Esophagus squamous epithelium (tissue), 5 donors: ENCODE measurements around the gene TECPR2. TPM values are rescaled to one million over a fixed set of nuclear protein-coding genes. Genes with fewer than 3 reads are reported as not detected.
A peak's percentile ranks its signal among the peaks of the same experiment; 100 is the strongest.
"Not testable (repeated sequence)": the region's sequence is repeated elsewhere in the genome, so short reads cannot be mapped to it uniquely, and the experiment has no call there.

ENCODE experiments used
- DNase-seq: peaks from one replicate; lab custom pipeline; 2025; lab: John Stamatoyannopoulos, UW
- H3K27ac ChIP-seq, 4 donors: fragments of 200-600 bp; sonication (generic); one replicate each; pipeline ENCODE4 v1.5.1; 2016 to 2019; ENCODE audit warnings: mild to moderate bottlenecking in 1 of 4
- H3K27me3 ChIP-seq, 4 donors: fragments of 200-600 bp; sonication (generic); 1 replicate in 3 of 4; 2 replicates in 1 of 4; pipeline versions ENCODE4 v1.5.1 to v1.6.0; 2017 to 2021; ENCODE audit warnings: antibody characterized with exemption in 1 of 4
- H3K36me3 ChIP-seq, 3 donors: fragments of 200-600 bp; sonication (generic); one replicate each; pipeline ENCODE4 v1.5.1; 2016 to 2019
- H3K4me1 ChIP-seq, 3 donors: fragments of 200-600 bp; sonication (generic); one replicate each; pipeline ENCODE4 v1.5.1; 2017 to 2019
- H3K4me3 ChIP-seq, 4 donors: fragments of 200-600 bp; sonication (generic); 1 replicate in 3 of 4; 2 replicates in 1 of 4; pipeline ENCODE4 v1.5.1; 2016 to 2019; ENCODE audit warnings: mild to moderate bottlenecking in 2 of 4, moderate library complexity in 1 of 4
- H3K9me3 ChIP-seq, 3 donors: fragments of 200-600 bp; sonication (generic); one replicate each; pipeline ENCODE4 v1.5.1; 2016 to 2019
- CTCF ChIP-seq, 6 experiments: fragments of 450-650 bp in 4 of 6; fragments of 200-600 bp in 2 of 6; sonication (generic) in 2 of 6; IDR thresholded peaks; one replicate each; pipeline ENCODE4 v1.5.1; 2016 to 2019; ENCODE audit warnings: antibody characterized with exemption in 6 of 6, mild to moderate bottlenecking in 4 of 6, moderate library complexity in 4 of 6
- POLR2A ChIP-seq, 4 donors: fragments of 450-650 bp; IDR thresholded peaks; one replicate each; pipeline ENCODE4 v1.6.1; 2017; ENCODE audit warnings: antibody characterized with exemption in 4 of 4, mild to moderate bottlenecking in 4 of 4, moderate library complexity in 3 of 4
- WGBS, 2 donors: methylation state at CpG; one replicate each; pipeline ENCODE4 v1.1.5; 2018; 5-methylcytosine and 5-hydroxymethylcytosine counted together
- intact Hi-C: fragments of 100-400 bp; cut with DNase I; formaldehyde crosslinking; loops from one replicate; pipeline ENCODE4 v1.15.0; 2022
- total RNA-seq, 4 donors: library from RNA; depleted of rRNA; stranded (reverse); fragments of >200 nt; gene quantifications; one replicate each; pipeline ENCODE4 v1.1.0, GENCODE V29; 2016
- donor health status: DM: yes; HTN: yes; CAD: no.

Gene TECPR2
- total RNA-seq, 4 donors from 2014 or later = 5.4 to 18.1 (median 12.9) TPM

- intact Hi-C loops = loop anchor here (2.0 kb wide), 1 partner anchor 78 kb away; no protein-coding TSS in a partner anchor
- Histone ChIP-seq H3K4me3 (peak overlapping the region; percentile 54 to 85 (median 66)), H3K27me3 (no peaks in the 10 kb centered on the region), H3K27ac (peak overlapping the region; percentile 51 to 81 (median 70)), H3K9me3 (no peaks in the 10 kb centered on the region), H3K36me3 (no peaks in the 10 kb centered on the region), H3K4me1 (peaks cover 5 to 17% (median 10%) of the 10 kb centered on the region in 3 donors)
- 8% methylated on average over 11 of the region's 95 CpGs; no CpG with 5 or more reads in 1 of the 2 donors for WGBS, 2 donors
- no peak for TF ChIP-seq POLR2A (IDR thresholded peaks at IDR 0.05)
- peak; percentile 72 to 99 (median 98) for TF ChIP-seq CTCF (IDR thresholded peaks at IDR 0.05)
- DNase-seq = no peak
These were observed 154.0 kb downstream of the TECPR2 start for GRCh38 chr14:102516531-102517391.

- Histone ChIP-seq H3K27me3 (no peaks in the 10 kb centered on the region), H3K4me3 (peak overlapping the region; percentile 54 to 85 (median 66)), H3K27ac (peak overlapping the region; percentile 51 to 81 (median 70)), H3K4me1 (peaks cover 5 to 16% (median 10%) of the 10 kb centered on the region in 3 donors), H3K9me3 (no peaks in the 10 kb centered on the region), H3K36me3 (no peaks in the 10 kb centered on the region)
- no peak for DNase-seq
- no peak for TF ChIP-seq CTCF (IDR thresholded peaks at IDR 0.05)
- no peak for TF ChIP-seq POLR2A (IDR thresholded peaks at IDR 0.05)
- WGBS, 2 donors = 80% methylated on average over 1 of the region's 37 CpGs; no CpG with 5 or more reads in 1 of the 2 donors
- intact Hi-C loops = loop anchor here (2.0 kb wide), 1 partner anchor 79 kb away; no protein-coding TSS in a partner anchor
These were observed 154.8 kb downstream of the TECPR2 start for GRCh38 chr14:102517392-102518062.

- Histone ChIP-seq H3K36me3 (no peaks in the 10 kb centered on the region), H3K9me3 (no peaks in the 10 kb centered on the region), H3K4me3 (no peak overlapping the region), H3K27me3 (no peaks in the 10 kb centered on the region), H3K27ac (no peak overlapping the region), H3K4me1 (peaks cover 5 to 18% (median 10%) of the 10 kb centered on the region in 3 donors)
- intact Hi-C loops = no loop called here
- WGBS, 2 donors = 73 to 100% methylated on average over 3 to 7 of the region's 8 CpGs
- TF ChIP-seq POLR2A (IDR thresholded peaks at IDR 0.05) = no peak
- no peak for TF ChIP-seq CTCF (IDR thresholded peaks at IDR 0.05)
- DNase-seq = no peak
These were observed 155.4 kb downstream of the TECPR2 start for GRCh38 chr14:102518063-102518648.

- not testable (repeated sequence) for DNase-seq, H3K4me3 ChIP-seq, H3K27ac ChIP-seq, H3K9me3 ChIP-seq, H3K36me3 ChIP-seq, H3K27me3 ChIP-seq
- intact Hi-C loops = loop anchor here (5.0 kb wide), 1 partner anchor 73 kb away; the partner anchor contains the start of gene RCOR1
- WGBS, 2 donors = 76 to 81% methylated on average over 5 of the region's 5 CpGs
- H3K4me1 ChIP-seq = peaks cover 16 to 34% (median 20%) of the 10 kb centered on the region in 3 donors
These were observed 157.0 kb downstream of the TECPR2 start for GRCh38 chr14:102519709-102520108.

GRCh38 chr14:102523200-102523568, 160.4 kb downstream of the TECPR2 start:
- H3K9me3 ChIP-seq = no peaks in the 10 kb centered on the region
- intact Hi-C loops = loop anchor here (5.0 kb wide), 1 partner anchor 69 kb away; the partner anchor contains the start of gene RCOR1
- DNase-seq = no peak
- no peaks in the 10 kb centered on the region for H3K27me3 ChIP-seq
- H3K36me3 ChIP-seq = no peaks in the 10 kb centered on the region
- no peak for TF ChIP-seq POLR2A (IDR thresholded peaks at IDR 0.05)
- no peak for TF ChIP-seq CTCF (IDR thresholded peaks at IDR 0.05)
- WGBS, 2 donors = 48 to 59% methylated on average over 3 of the region's 3 CpGs
- H3K27ac ChIP-seq = peak overlapping the region in 2 of 4 donors; percentile 96 to 97
- no peak overlapping the region for H3K4me3 ChIP-seq
- peaks cover 15 to 42% (median 19%) of the 10 kb centered on the region in 3 donors for H3K4me1 ChIP-seq
